HG03060 (cell line): ENCODE measurements around the gene TAF11L14.
"Not testable (repeated sequence)": the region's sequence is repeated elsewhere in the genome, so short reads cannot be mapped to it uniquely, and the experiment has no call there.

ENCODE experiments used
- ATAC-seq: cut with Tn5 transposase; IDR thresholded peaks from one replicate; pipeline ENCODE4 v1.9.1; 2021; ENCODE audit warnings: low read depth, moderate number of reproducible peaks; ENCODE audit not compliant: unreplicated experiment

TAF11L14 gene

GRCh38 chr5:17634160-17634559 lies at the start of gene TAF11L14:
Gene TAF11L14, plus strand, starts transcription at chr5:17634460.
- ATAC-seq: no peak

GRCh38 chr5:17585658-17586057 lies 48.6 kb upstream of the TAF11L14 start, which contains the start of gene TAF11L7:
Gene TAF11L7, minus strand, starts transcription at chr5:17585758.
- not testable (repeated sequence) for ATAC-seq

- not testable (repeated sequence) for ATAC-seq
Measured at GRCh38 chr5:17590860-17591259, 43.4 kb upstream of the TAF11L14 start, which contains the start of gene TAF11L8. Gene TAF11L8, minus strand, starts transcription at chr5:17590960.

DNA sequence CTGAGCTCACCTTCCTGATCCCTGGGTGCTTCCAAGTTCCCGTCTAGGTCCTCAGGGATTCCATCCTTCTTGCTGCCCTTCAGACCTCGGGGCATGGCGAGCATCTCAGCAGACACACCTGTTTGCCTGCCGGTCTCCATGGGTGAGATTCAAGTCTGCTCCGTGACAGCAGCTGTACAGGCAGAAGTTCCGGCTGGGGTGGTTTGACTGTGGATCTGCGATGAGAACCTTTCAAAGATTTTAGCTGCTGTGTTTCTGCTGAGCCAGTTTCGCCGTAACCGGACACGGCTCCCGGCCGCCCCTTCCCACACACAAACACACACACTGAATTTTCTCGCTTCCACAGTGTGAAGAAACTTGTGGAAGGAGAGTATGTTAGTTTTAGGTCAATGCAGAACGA lies 40.0 kb upstream of the TAF11L14 start, which contains the start of gene TAF11L9:
Gene TAF11L9, minus strand, starts transcription at position 140 of the 400 bp plus-strand sequence.
- ATAC-seq: not testable (repeated sequence)

- not testable (repeated sequence) for ATAC-seq
Measured at GRCh38 chr5:17597728-17598127, 36.5 kb upstream of the TAF11L14 start, which contains the start of gene TAF11L10. Gene TAF11L10, minus strand, starts transcription at chr5:17597828.

- not testable (repeated sequence) for ATAC-seq
Measured at GRCh38 chr5:17603880-17604279, 30.4 kb upstream of the TAF11L14 start, which contains the start of gene TAF11L11. Gene TAF11L11, plus strand, starts transcription at chr5:17604183.

GRCh38 chr5:17604951-17605350 lies 29.3 kb upstream of the TAF11L14 start:
- no peak for ATAC-seq

GRCh38 chr5:17607461-17607860 lies 26.8 kb upstream of the TAF11L14 start:
- ATAC-seq: not testable (repeated sequence)

DNA sequence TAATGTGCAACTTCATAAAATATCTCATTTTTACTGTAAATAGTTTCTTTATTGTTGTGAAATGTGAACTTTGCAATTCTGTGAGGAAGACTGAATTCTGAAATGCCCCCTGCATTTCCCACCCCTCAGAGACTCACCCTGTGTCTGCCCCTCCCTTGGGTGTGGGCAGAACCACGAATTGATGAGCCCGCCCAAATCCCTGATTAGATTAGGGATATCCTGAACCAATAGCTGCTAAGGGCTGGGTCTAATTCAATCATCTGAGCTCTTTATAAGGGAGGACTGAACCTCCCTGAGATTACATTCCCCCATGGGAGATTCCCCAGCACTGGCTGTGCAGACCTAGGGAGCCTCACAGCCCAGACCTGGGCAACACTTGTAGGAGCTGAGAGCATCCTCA lies 24.2 kb upstream of the TAF11L14 start, which contains the start of gene TAF11L12:
Gene TAF11L12, plus strand, starts transcription at position 301 of the 400 bp plus-strand sequence.
- not testable (repeated sequence) for ATAC-seq

- no peak for ATAC-seq
Measured at GRCh38 chr5:17614872-17615605, 19.2 kb upstream of the TAF11L14 start.

GRCh38 chr5:17619354-17619753 lies 14.9 kb upstream of the TAF11L14 start:
- no peak for ATAC-seq

DNA sequence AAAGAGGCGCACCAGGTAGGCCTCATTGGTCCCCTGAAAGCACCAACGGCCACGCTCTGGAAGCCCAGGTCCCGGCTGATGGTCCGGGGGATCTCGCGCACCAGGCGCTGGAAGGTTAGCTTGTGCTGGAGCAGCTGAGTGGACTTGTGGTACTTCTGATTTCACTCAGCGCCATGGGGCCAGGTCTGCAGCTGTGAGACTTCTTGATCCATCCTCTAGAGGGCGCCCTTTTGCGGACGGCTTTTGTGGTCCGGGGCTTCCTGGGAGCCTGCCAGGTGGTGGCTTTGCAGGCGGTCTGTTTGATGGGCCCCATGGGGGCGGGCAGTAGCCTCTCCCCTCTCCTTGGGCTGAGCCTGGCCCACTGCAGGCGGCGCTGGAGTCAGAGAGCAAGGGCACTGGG lies 13.6 kb upstream of the TAF11L14 start:
- no peak for ATAC-seq

- no peak for ATAC-seq
Measured at GRCh38 chr5:17625686-17626085, 8.6 kb upstream of the TAF11L14 start.

DNA sequence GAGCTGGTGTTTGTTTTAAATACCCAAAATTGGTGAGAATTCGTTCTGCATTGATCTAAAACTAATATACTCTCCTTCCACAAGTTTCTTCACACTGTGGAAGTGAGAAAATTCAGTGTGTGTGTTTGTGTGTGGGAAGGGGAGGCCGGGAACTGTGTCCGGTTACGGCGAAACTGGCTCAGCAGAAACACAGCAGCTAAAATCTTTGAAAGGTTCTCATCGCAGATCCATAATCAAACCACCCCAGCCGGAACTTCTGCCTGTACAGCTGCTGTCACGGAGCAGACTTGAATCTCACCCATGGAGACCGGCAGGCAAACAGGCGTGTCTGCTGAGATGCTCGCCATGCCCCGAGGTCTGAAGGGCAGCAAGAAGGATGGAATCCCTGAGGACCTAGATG lies 2.5 kb upstream of the TAF11L14 start, which contains the start of gene TAF11L13:
Gene TAF11L13, plus strand, starts transcription at position 301 of the 400 bp plus-strand sequence.
- ATAC-seq: not testable (repeated sequence)

GRCh38 chr5:17649232-17649631 lies 15.0 kb downstream of the TAF11L14 start:
- not testable (repeated sequence) for ATAC-seq

- ATAC-seq: not testable (repeated sequence)
Measured at GRCh38 chr5:17655201-17655759, 21.0 kb downstream of the TAF11L14 start.

GRCh38 chr5:17655921-17656320 lies 21.7 kb downstream of the TAF11L14 start:
- no peak for ATAC-seq

GRCh38 chr5:17663182-17663581 lies 28.9 kb downstream of the TAF11L14 start:
- ATAC-seq: no peak

DNA sequence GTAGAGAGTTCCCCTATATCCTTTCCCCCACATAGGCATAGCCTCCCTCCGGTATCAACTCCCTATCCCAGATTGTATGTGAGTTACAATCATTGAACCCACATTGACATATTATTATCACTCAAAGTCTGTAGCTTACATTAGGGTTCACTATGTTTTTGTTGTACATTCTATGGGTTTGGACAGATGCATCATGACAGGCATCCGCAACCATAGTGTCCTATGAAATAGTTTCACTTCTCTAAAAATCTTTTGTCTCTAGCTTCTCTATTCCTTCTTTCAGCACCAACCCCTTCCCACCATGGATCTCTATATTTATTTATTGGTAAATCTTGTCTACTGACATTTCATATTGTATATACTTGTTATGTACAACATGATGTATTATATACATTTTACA lies 31.6 kb downstream of the TAF11L14 start:
- no peak for ATAC-seq

DNA sequence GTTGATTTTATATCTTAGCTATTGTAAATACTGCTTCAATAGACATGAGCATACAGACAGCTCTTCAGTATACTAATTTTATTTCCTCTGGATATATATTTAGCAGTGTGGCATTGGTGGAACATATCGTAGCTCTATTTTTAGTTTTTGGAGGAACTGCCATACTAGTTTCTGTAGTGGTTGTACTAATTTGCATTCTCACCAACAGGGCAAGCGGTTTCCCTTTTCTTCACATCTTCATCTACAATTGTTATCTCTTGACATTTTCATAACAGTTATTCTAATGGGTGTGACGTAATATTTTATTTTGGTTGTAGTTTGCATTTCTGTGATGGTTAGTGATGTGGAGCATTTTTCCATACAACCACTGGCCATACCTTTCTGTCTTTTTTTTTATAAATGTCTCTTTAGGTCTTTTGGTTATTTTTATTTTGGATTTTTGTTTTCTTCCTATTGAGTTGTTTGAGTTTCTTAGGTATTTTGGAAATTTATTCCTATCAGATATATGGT lies 32.5 kb downstream of the TAF11L14 start:
- ATAC-seq: no peak

GRCh38 chr5:17670353-17670752 lies 36.1 kb downstream of the TAF11L14 start:
- no peak for ATAC-seq
